Tibial nerve (tissue), 4 donors: ENCODE measurements around the gene JADE2. TPM values are rescaled to one million over a fixed set of nuclear protein-coding genes. Genes with fewer than 3 reads are reported as not detected.
A peak's percentile ranks its signal among the peaks of the same experiment; 100 is the strongest.

ENCODE experiments used
- DNase-seq, 2 donors: peaks; one replicate each; pipeline ENCODE4 v3.0.0-alpha.2; 2019; ENCODE audit warnings: low spot score in 2 of 2
- H3K27ac ChIP-seq, 4 donors: fragments of 200-600 bp; sonication (generic) in 3 of 4; one replicate each; pipeline ENCODE4 v1.5.1; 2017 to 2019; ENCODE audit warnings: mild to moderate bottlenecking in 1 of 4
- H3K27me3 ChIP-seq, 2 donors: fragments of 200-600 bp; sonication (generic) in 1 of 2; one replicate each; pipeline versions ENCODE4 v1.5.1 to v1.6.0; 2017 to 2019
- H3K36me3 ChIP-seq, 3 donors: fragments of 200-600 bp; sonication (generic); one replicate each; pipeline ENCODE4 v1.5.1; 2018 to 2019
- H3K4me1 ChIP-seq, 4 donors: fragments of 200-600 bp; sonication (generic) in 3 of 4; one replicate each; pipeline ENCODE4 v1.5.1; 2017 to 2019
- H3K4me3 ChIP-seq, 4 donors: fragments of 200-600 bp; sonication (generic) in 3 of 4; one replicate each; pipeline ENCODE4 v1.5.1; 2017 to 2019; ENCODE audit warnings: mild to moderate bottlenecking in 1 of 4, moderate library complexity in 1 of 4
- H3K9me3 ChIP-seq, 4 donors: fragments of 200-600 bp; sonication (generic) in 3 of 4; one replicate each; pipeline ENCODE4 v1.5.1; 2017 to 2019
- EP300 ChIP-seq, 2 donors: sonication (generic); formaldehyde crosslinking; IDR thresholded peaks; one replicate each; pipeline ENCODE4 v1.6.1; 2017; ENCODE audit warnings: antibody characterized with exemption in 2 of 2, mild to moderate bottlenecking in 1 of 2
- POLR2A ChIP-seq, 2 donors: fragments of 450-650 bp; IDR thresholded peaks; one replicate each; pipeline ENCODE4 v1.6.1; 2017; ENCODE audit warnings: antibody characterized with exemption in 2 of 2, mild to moderate bottlenecking in 2 of 2, moderate library complexity in 2 of 2
- WGBS, 2 donors: methylation state at CpG; one replicate each; pipeline ENCODE4 v1.1.5; 2018; 5-methylcytosine and 5-hydroxymethylcytosine counted together
- total RNA-seq, 4 donors: library from RNA; depleted of rRNA; stranded (reverse); fragments of >200 nt; gene quantifications; one replicate each; pipeline ENCODE4 v1.1.0, GENCODE V29; 2016
- TF ChIP-seq, protein P1 (sequence below), 5 experiments: fragments of 200-600 bp in 3 of 5; fragments of 450-650 bp in 2 of 5; sonication (generic) in 3 of 5; IDR thresholded peaks; one replicate each; pipeline ENCODE4 v1.5.1; 2016 to 2019; ENCODE audit warnings: antibody characterized with exemption in 5 of 5, mild to moderate bottlenecking in 3 of 5, moderate library complexity in 2 of 5

JADE2 gene
- total RNA-seq, 4 donors from 2014 or later = 58.8 to 90.6 (median 73.9) TPM

DNA sequence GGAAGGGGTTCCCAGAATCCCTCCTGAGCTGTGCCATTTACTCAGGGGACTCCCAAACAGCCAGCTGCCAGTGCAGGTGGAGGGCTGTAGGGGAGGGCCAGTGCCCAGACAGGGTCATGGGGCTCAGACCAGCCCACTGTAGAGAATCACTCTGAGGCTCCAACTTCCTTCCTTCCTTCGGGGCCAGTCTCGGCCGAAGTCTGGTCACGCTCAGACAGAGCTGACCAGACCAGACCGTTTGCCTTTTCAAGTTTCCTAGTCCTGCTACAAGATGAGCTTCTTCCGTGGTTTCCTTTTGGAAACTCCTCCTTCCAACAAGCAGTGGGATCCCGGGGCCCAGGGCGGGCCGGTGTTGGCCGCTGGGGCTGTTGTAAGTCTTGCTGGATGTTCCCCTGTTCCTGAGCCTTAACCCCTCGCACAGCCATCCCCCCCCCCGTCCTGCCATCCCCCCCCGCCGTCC, 54.6 kb downstream of the JADE2 start:
- Histone ChIP-seq H3K36me3 (peaks cover 7 to 62% (median 32%) of the 10 kb centered on the region in 3 donors), H3K27ac (peak overlapping the region in 2 of 4 donors; percentile 29 to 55), H3K27me3 (no peaks in the 10 kb centered on the region), H3K4me3 (no peak overlapping the region), H3K4me1 (peaks cover 0 to 56% (median 4%) of the 10 kb centered on the region in 4 donors), H3K9me3 (no peaks in the 10 kb centered on the region)
- DNase-seq = no peak
- TF ChIP-seq, protein P1, sequence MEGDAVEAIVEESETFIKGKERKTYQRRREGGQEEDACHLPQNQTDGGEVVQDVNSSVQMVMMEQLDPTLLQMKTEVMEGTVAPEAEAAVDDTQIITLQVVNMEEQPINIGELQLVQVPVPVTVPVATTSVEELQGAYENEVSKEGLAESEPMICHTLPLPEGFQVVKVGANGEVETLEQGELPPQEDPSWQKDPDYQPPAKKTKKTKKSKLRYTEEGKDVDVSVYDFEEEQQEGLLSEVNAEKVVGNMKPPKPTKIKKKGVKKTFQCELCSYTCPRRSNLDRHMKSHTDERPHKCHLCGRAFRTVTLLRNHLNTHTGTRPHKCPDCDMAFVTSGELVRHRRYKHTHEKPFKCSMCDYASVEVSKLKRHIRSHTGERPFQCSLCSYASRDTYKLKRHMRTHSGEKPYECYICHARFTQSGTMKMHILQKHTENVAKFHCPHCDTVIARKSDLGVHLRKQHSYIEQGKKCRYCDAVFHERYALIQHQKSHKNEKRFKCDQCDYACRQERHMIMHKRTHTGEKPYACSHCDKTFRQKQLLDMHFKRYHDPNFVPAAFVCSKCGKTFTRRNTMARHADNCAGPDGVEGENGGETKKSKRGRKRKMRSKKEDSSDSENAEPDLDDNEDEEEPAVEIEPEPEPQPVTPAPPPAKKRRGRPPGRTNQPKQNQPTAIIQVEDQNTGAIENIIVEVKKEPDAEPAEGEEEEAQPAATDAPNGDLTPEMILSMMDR (IDR thresholded peaks at IDR 0.05) = no peak
- no peak for TF ChIP-seq POLR2A (IDR thresholded peaks at IDR 0.05)
- no peak for TF ChIP-seq EP300 (IDR thresholded peaks at IDR 0.05)
- WGBS, 2 donors = 61 to 66% methylated on average over 14 of the region's 14 CpGs

GRCh38 chr5:134581241-134581981, 55.9 kb downstream of the JADE2 start:
- Histone ChIP-seq H3K36me3 (peaks cover 7 to 48% (median 19%) of the 10 kb centered on the region in 3 donors), H3K27ac (peak overlapping the region in 2 of 4 donors; percentile 34 to 43), H3K4me1 (peaks cover 0 to 52% (median 4%) of the 10 kb centered on the region in 4 donors), H3K4me3 (no peak overlapping the region), H3K27me3 (no peaks in the 10 kb centered on the region), H3K9me3 (no peaks in the 10 kb centered on the region)
- TF ChIP-seq, protein P1 (IDR thresholded peaks at IDR 0.05) = no peak
- TF ChIP-seq POLR2A (IDR thresholded peaks at IDR 0.05) = no peak
- TF ChIP-seq EP300 (IDR thresholded peaks at IDR 0.05) = no peak
- DNase-seq = no peak
- WGBS, 2 donors = 44 to 45% methylated on average over 8 of the region's 8 CpGs

- H3K36me3 ChIP-seq = peaks cover 7 to 39% (median 17%) of the 10 kb centered on the region in 3 donors
- peaks cover 0 to 50% (median 7%) of the 10 kb centered on the region in 4 donors for H3K4me1 ChIP-seq
- WGBS, 2 donors = 51 to 60% methylated on average over 5 of the region's 5 CpGs
- H3K27ac ChIP-seq = no peak overlapping the region
- no peaks in the 10 kb centered on the region for H3K27me3 ChIP-seq
- H3K4me3 ChIP-seq = no peak overlapping the region
- no peak for DNase-seq
- no peaks in the 10 kb centered on the region for H3K9me3 ChIP-seq
- TF ChIP-seq, protein P1 (IDR thresholded peaks at IDR 0.05) = no peak
These were observed 56.8 kb downstream of the JADE2 start for GRCh38 chr5:134582281-134582680.

DNA sequence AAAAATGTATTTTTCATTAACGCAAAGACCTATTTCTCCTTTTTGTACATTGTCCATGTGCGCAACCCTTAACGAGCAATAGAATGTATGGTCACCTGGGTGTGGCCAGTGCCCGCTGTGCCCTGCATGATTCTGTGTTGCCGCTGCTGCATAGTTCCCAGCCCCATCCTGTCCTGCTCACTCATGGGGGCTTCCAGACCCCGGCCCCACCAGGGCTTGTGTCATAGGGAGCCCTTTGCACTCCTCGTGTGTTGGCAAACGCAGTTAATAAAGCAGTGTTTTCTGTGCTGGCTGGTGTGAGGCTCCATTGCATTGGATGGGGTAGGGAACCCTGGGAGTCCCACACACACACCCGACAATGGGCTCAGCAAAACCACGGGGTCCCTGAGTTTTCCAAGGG, 57.5 kb downstream of the JADE2 start:
- no peak for DNase-seq
- peaks cover 0 to 44% (median 3%) of the 10 kb centered on the region in 4 donors for H3K4me1 ChIP-seq
- peaks cover 7 to 34% (median 17%) of the 10 kb centered on the region in 3 donors for H3K36me3 ChIP-seq
- no peak overlapping the region for H3K27ac ChIP-seq
- no peaks in the 10 kb centered on the region for H3K9me3 ChIP-seq
- TF ChIP-seq, protein P1 (IDR thresholded peaks at IDR 0.05) = no peak
- TF ChIP-seq POLR2A (IDR thresholded peaks at IDR 0.05) (no peak), EP300 (IDR thresholded peaks at IDR 0.05) (no peak)
- H3K4me3 ChIP-seq = no peak overlapping the region
- 87 to 89% methylated on average over 10 of the region's 10 CpGs for WGBS, 2 donors
- no peaks in the 10 kb centered on the region for H3K27me3 ChIP-seq

GRCh38 chr5:134583766-134584165, 58.3 kb downstream of the JADE2 start:
- no peak for DNase-seq
- TF ChIP-seq EP300 (IDR thresholded peaks at IDR 0.05) (no peak), POLR2A (IDR thresholded peaks at IDR 0.05) (no peak)
- TF ChIP-seq, protein P1 (IDR thresholded peaks at IDR 0.05) = no peak
- H3K27ac ChIP-seq = no peak overlapping the region

More at GRCh38 chr5:134583766-134584165, 58.3 kb downstream of the JADE2 start:
- no peaks in the 10 kb centered on the region for H3K9me3 ChIP-seq
- 61 to 62% methylated on average over 2 of the region's 2 CpGs for whole genome bisulfite sequencing, 2 donors
- no peak overlapping the region for H3K4me3 ChIP-seq
- H3K36me3 ChIP-seq = peaks cover 4 to 26% (median 11%) of the 10 kb centered on the region in 3 donors
- no peaks in the 10 kb centered on the region for H3K27me3 ChIP-seq
- peaks cover 0 to 39% (median 3%) of the 10 kb centered on the region in 4 donors for H3K4me1 ChIP-seq
